ENCODE measurements around the gene FCER1A. TPM values are rescaled to one million over a fixed set of nuclear protein-coding genes. Genes with fewer than 3 reads are reported as not detected.

FCER1A gene
- not detected in 2 replicates for total RNA-seq (2014; rRNA removed; shearing (Covaris generic))

GRCh38 chr1:159302095-159302494, at the start of gene FCER1A:
Gene FCER1A (plus strand): TSS chr1:159302336. CDS start chr1:159302365, 29 bp downstream.
- DNase-seq (ENCODE audit: low spot score), result no peak

- DNase-seq (ENCODE audit: low spot score), result no peak
Measured at GRCh38 chr1:159261311-159261710, 40.8 kb upstream of the FCER1A start.

- DNase-seq (ENCODE audit: low spot score), result no peak
Measured at GRCh38 chr1:159261721-159262494, 40.2 kb upstream of the FCER1A start.

GRCh38 chr1:159266832-159267231, 35.3 kb upstream of the FCER1A start:
- DNase-seq (ENCODE audit: low spot score), result no peak

GRCh38 chr1:159274631-159275030, 27.5 kb upstream of the FCER1A start:
- no peak for DNase-seq (ENCODE audit: low spot score)

GRCh38 chr1:159275891-159276290, 26.2 kb upstream of the FCER1A start:
- DNase-seq (ENCODE audit: low spot score), result no peak

- no peak for DNase-seq (ENCODE audit: low spot score)
Measured at GRCh38 chr1:159279773-159280172, 22.4 kb upstream of the FCER1A start.

GRCh38 chr1:159282118-159282517, 20.0 kb upstream of the FCER1A start:
- DNase-seq (ENCODE audit: low spot score), result no peak

- DNase-seq (ENCODE audit: low spot score), result no peak
Measured at GRCh38 chr1:159289060-159289459, 13.1 kb upstream of the FCER1A start.

GRCh38 chr1:159291424-159291823, 10.7 kb upstream of the FCER1A start:
- DNase-seq (ENCODE audit: low spot score), result no peak

- no peak for DNase-seq (ENCODE audit: low spot score)
Measured at GRCh38 chr1:159296706-159297375, 5.3 kb upstream of the FCER1A start.

GRCh38 chr1:159300146-159300545, 2.0 kb upstream of the FCER1A start:
- no peak for DNase-seq (ENCODE audit: low spot score)

GRCh38 chr1:159307346-159308020, 5.3 kb downstream of the FCER1A start:
- no peak for DNase-seq (ENCODE audit: low spot score)

- no peak for DNase-seq (ENCODE audit: low spot score)
Measured at GRCh38 chr1:159311679-159312078, 9.5 kb downstream of the FCER1A start.

GRCh38 chr1:159315381-159315780, 13.2 kb downstream of the FCER1A start:
- DNase-seq (ENCODE audit: low spot score), result no peak

- DNase-seq (ENCODE audit: low spot score), result no peak
Measured at GRCh38 chr1:159318784-159319551, 16.8 kb downstream of the FCER1A start.

GRCh38 chr1:159334797-159335196, 32.7 kb downstream of the FCER1A start:
- DNase-seq (ENCODE audit: low spot score), result no peak

GRCh38 chr1:159338018-159338417, 35.9 kb downstream of the FCER1A start:
- no peak for DNase-seq (ENCODE audit: low spot score)

GRCh38 chr1:159339536-159339935, 37.4 kb downstream of the FCER1A start:
- DNase-seq (ENCODE audit: low spot score), result no peak

GRCh38 chr1:159341736-159342135, 39.6 kb downstream of the FCER1A start:
- no peak for DNase-seq (ENCODE audit: low spot score)

GRCh38 chr1:159342761-159343425, 40.8 kb downstream of the FCER1A start:
- DNase-seq (ENCODE audit: low spot score), result no peak

Data from HT-29 (cell line).